GM12865 (cell line): ENCODE data around the gene CCDC122.
A peak's percentile ranks its signal among the peaks of the same experiment; 100 is the strongest.

Experiments used
- DNase-seq: peaks from one replicate; pipeline ENCODE4 v3.0.0; 2010; ENCODE audit warnings: low read depth
- H3K4me3 ChIP-seq: 2 replicates; pipeline ENCODE4 v1.5.1; 2011; ENCODE audit warnings: mild to moderate bottlenecking, low read depth, low read length, control low read depth
- CTCF ChIP-seq: IDR thresholded peaks from 2 replicates; pipeline ENCODE4 v1.5.1; 2011; ENCODE audit warnings: low read length, control low read depth, low read depth, inconsistent platforms; ENCODE audit not compliant: insufficient read depth; ENCODE audit errors: missing control alignments

CCDC122 gene

GRCh38 chr13:43894438-43894837 is 14.9 kb upstream of the CCDC122 start:
- no peak overlapping the region for H3K4me3 ChIP-seq
- no peak for TF ChIP-seq CTCF
- no peak for DNase-seq

- H3K4me3 ChIP-seq, result no peak overlapping the region
- no peak for TF ChIP-seq CTCF
- DNase-seq, result no peak
Observed at GRCh38 chr13:43884222-43884621, 4.7 kb upstream of the CCDC122 start.

DNA sequence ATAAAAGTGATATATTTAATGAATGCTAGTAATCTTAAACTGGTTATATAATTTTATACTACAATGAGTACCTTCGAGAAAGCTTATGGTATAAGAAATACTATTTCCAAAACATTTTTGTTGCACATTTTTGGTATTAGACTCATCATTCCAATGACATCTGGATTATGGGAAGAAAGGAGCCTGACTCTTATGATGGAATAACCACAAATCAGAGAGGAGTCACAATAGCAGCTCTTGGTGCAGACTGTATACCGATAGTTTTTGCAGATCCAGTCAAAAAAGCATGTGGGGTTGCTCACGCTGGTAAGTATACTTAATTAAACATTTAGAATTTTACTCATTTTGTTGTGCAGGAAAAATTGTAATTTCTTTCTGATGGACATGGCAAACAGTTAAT is 4.1 kb upstream of the CCDC122 start:
- DNase-seq, result no peak
- H3K4me3 ChIP-seq, result no peak overlapping the region
- TF ChIP-seq CTCF, result no peak

DNA sequence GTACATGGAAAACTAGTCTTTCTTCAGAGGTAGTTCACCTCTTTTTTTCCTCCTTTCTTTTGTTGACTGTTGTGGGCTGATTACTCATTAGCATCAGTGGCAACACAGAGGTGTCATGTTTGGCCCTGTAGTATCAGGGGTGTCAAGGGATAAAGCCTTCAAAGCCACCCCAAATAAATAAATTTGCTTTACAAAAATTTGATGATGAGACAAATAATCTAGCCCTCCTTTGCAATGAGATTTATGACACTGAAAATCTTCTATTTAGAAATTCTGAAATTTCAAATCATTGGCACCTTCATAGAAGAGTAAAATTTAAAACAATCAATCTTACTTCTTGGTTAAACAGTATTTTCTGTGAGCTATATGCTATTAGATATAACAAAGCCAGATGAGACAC is 2.0 kb upstream of the CCDC122 start:
- no peak for DNase-seq
- TF ChIP-seq CTCF, result no peak
- no peak overlapping the region for H3K4me3 ChIP-seq

DNA sequence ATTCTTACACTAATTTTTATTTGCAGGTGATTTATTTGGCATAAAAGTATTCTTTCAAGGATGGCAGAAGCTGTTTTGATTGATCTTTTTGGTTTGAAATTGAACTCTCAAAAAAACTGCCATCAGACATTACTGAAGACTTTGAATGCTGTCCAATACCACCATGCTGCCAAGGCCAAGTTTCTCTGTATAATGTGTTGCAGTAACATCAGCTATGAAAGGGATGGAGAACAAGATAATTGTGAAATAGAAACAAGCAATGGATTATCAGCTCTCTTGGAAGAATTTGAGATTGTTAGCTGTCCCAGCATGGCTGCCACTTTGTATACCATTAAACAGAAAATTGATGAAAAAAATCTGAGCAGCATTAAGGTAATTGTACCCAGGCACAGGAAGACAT is 1.4 kb upstream of the CCDC122 start:
- no peak for TF ChIP-seq CTCF
- no peak for DNase-seq
- no peak overlapping the region for H3K4me3 ChIP-seq

DNA sequence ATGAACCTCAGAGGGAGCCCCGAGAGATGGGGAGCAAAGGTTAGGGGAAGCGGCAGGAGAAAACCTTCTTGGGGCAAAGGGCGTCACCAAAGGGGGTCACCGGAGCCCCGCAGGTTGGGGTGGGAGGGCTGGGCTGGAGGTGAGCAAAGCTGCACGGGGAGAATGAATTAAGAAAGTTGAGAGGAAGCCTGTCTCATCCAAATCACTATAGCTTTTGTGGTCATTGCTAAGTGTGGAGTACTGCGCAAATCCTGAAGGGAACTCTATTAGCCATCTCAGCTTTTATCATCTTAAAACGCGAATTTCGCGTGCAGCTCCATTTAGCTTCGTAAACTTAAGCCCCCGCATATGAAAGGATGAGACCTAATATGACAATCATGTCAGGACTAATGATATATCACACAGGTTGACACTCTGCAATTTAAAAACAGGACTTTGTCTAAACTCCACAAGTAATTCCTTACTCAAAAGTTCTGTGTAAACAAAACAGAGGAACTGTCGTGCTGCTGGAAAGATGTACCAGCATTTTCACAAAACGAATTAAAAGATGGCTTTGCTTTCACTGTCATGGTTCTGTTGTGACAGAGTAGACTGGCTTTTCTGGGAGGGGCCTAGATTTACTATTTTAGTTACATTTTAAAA is 795 bp upstream of the CCDC122 start:
- no peak for TF ChIP-seq CTCF
- DNase-seq, result no peak
- H3K4me3 ChIP-seq, result peak overlapping the region; percentile 92

DNA sequence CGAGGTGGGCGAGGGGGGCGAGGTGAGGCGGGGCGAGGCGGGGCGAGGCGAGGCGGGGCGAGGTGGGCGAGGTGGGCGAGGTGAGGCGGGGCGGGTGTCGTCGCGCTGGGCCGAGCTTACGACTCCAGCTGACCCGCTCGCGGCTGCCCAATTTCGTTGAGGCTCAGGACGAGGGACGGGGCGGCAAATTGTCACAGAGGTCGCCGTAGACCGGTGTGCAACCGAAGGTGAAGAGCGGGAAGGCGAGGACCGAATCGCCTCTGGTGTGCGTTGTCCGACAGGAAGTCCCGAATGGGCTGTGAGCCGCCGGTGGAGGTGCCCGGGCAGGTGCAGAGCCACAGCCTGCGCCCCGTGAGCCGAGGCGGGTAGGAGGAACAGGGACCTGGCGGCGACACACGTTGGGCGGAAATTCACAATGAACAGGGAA is 228 bp upstream of the CCDC122 start, which contains the start of gene LACC1:
TSS of gene LACC1 (plus strand) at position 150 of the 427 bp plus-strand sequence. CDS start 1,082 bp downstream, outside the sequence.
- H3K4me3 ChIP-seq, result peak within 1 kb of the TSS; percentile 92
- peak; percentile 67 for DNase-seq
- TF ChIP-seq CTCF, result no peak
